HEK293 (cell line): Measurements from ENCODE around the gene TOM1.

Source experiments
- CTCF ChIA-PET: fragments of 350-600 bp; formaldehyde crosslinking; extraction: SDS; loops from one replicate; lab custom pipeline; 2021; ENCODE audit warnings: antibody characterized with exemption; lab: Yijun Ruan, JAX
- POLR2A ChIA-PET: fragments of 300-600 bp; formaldehyde crosslinking; extraction: SDS; loops from one replicate; lab custom pipeline; 2020; ENCODE audit warnings: antibody characterized with exemption, inconsistent platforms; lab: Yijun Ruan, JAX
- H3K27ac ChIP-seq: fragments of 200-500 bp; sonication (Bioruptor generic); 2 replicates; pipeline ENCODE4 v1.5.1; 2014; ENCODE audit warnings: low read depth, low read length, control low read depth, inconsistent platforms; ENCODE audit errors: extremely low read depth
- H3K36me3 ChIP-seq, 2 experiments: fragments of 200-500 bp in 1 of 2; sonication (Bioruptor generic) in 1 of 2; 1 replicate in 1 of 2; 2 replicates in 1 of 2; pipeline ENCODE4 v1.5.1; 2014 to 2017; ENCODE audit warnings: inconsistent platforms in 2 of 2, low read length in 2 of 2; ENCODE audit not compliant: control insufficient read depth in 2 of 2, insufficient read depth in 1 of 2
- H3K4me1 ChIP-seq: fragments of 200-500 bp; sonication (Bioruptor generic); 2 replicates; pipeline ENCODE4 v1.5.1; 2014; ENCODE audit warnings: mild to moderate bottlenecking, low read length, inconsistent platforms; ENCODE audit not compliant: control insufficient read depth, insufficient read depth
- H3K4me3 ChIP-seq: 2 replicates; pipeline ENCODE4 v1.5.1; 2011; ENCODE audit warnings: low read depth, mild to moderate bottlenecking, control low read depth, low read length, moderate library complexity
- H3K9me3 ChIP-seq: fragments of 200-500 bp; sonication (Bioruptor generic); 2 replicates; pipeline ENCODE4 v1.5.1; 2014; ENCODE audit warnings: low read depth, low read length, inconsistent platforms; ENCODE audit not compliant: control insufficient read depth, insufficient read depth
- PRDM10 ChIP-seq: fragments of 450-650 bp; formaldehyde crosslinking; IDR thresholded peaks from 2 replicates; pipeline ENCODE4 v1.5.1; 2016; ENCODE audit warnings: missing biosample characterization, missing genetic modification characterization
- ZNF114 ChIP-seq: fragments of 450-650 bp; formaldehyde crosslinking; IDR thresholded peaks from 2 replicates; pipeline ENCODE4 v1.5.0; 2017; ENCODE audit warnings: missing biosample characterization, missing genetic modification characterization
- ZNF121 ChIP-seq: fragments of 450-650 bp; formaldehyde crosslinking; IDR thresholded peaks from 2 replicates; pipeline ENCODE4 v1.5.1; 2016; ENCODE audit warnings: missing biosample characterization, missing genetic modification characterization
- ZNF133 ChIP-seq: fragments of 450-650 bp; formaldehyde crosslinking; IDR thresholded peaks from 2 replicates; pipeline ENCODE4 v1.5.1; 2016; ENCODE audit warnings: missing biosample characterization, missing genetic modification characterization
- ZNF211 ChIP-seq: fragments of 450-650 bp; formaldehyde crosslinking; IDR thresholded peaks from 2 replicates; pipeline ENCODE4 v1.5.1; 2016; ENCODE audit warnings: low read depth, missing biosample characterization, missing genetic modification characterization
- ZNF37A ChIP-seq: fragments of 450-650 bp; IDR thresholded peaks from 2 replicates; pipeline ENCODE4 v1.5.1; 2018; ENCODE audit warnings: missing biosample characterization, missing genetic modification characterization
- ZSCAN23 ChIP-seq: fragments of 450-650 bp; formaldehyde crosslinking; IDR thresholded peaks from 2 replicates; pipeline ENCODE4 v1.5.1; 2016; ENCODE audit warnings: missing biosample characterization, missing genetic modification characterization
- TF ChIP-seq, protein P1 (sequence below): fragments of 450-650 bp; formaldehyde crosslinking; IDR thresholded peaks from 2 replicates; pipeline ENCODE4 v1.5.1; 2016; ENCODE audit warnings: missing biosample characterization, missing genetic modification characterization
- TF ChIP-seq, protein P2 (sequence below): IDR thresholded peaks from 2 replicates; pipeline ENCODE4 v1.6.1; 2011; ENCODE audit warnings: mild to moderate bottlenecking, low read depth, low read length, borderline replicate concordance
- TF ChIP-seq, protein P3 (sequence below): fragments of 450-650 bp; formaldehyde crosslinking; IDR thresholded peaks from 2 replicates; pipeline ENCODE4 v1.5.1; 2016; ENCODE audit warnings: missing biosample characterization, missing genetic modification characterization
- TF ChIP-seq, protein P4 (sequence below): fragments of 450-650 bp; formaldehyde crosslinking; IDR thresholded peaks from 2 replicates; pipeline ENCODE4 v1.5.1; 2016; ENCODE audit warnings: missing biosample characterization, missing genetic modification characterization

The TOM1 gene

GRCh38 chr22:35311551-35311999, 11.9 kb downstream of the TOM1 start:
- no peak overlapping the region for H3K27ac ChIP-seq
- POLR2A ChIA-PET: interaction anchor here (1.8 kb wide), 1 partner anchor 12 kb away, joined by 7 read pairs; the partner anchor contains the start of gene TOM1
- H3K9me3 ChIP-seq: no peaks in the 10 kb centered on the region
- CTCF ChIA-PET: no interaction called here
- H3K4me3 ChIP-seq: no peak overlapping the region
- 0 out of 2 replicates have a peak, but pooled peaks cover 4% of the 10 kb centered on the region for H3K4me1 ChIP-seq
- TF ChIP-seq ZNF37A (no peak), PRDM10 (tag by site-specific recombination) (no peak), ZNF133 (no peak), ZNF211 (tag by site-specific recombination) (no peak), ZSCAN23 (no peak), ZNF114 (no peak), ZNF121 (tag by site-specific recombination) (no peak)
- TF ChIP-seq, protein P1, sequence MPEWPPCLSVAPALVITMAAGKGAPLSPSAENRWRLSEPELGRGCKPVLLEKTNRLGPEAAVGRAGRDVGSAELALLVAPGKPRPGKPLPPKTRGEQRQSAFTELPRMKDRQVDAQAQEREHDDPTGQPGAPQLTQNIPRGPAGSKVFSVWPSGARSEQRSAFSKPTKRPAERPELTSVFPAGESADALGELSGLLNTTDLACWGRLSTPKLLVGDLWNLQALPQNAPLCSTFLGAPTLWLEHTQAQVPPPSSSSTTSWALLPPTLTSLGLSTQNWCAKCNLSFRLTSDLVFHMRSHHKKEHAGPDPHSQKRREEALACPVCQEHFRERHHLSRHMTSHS (tag by site-specific recombination): no peak
- TF ChIP-seq, protein P2, sequence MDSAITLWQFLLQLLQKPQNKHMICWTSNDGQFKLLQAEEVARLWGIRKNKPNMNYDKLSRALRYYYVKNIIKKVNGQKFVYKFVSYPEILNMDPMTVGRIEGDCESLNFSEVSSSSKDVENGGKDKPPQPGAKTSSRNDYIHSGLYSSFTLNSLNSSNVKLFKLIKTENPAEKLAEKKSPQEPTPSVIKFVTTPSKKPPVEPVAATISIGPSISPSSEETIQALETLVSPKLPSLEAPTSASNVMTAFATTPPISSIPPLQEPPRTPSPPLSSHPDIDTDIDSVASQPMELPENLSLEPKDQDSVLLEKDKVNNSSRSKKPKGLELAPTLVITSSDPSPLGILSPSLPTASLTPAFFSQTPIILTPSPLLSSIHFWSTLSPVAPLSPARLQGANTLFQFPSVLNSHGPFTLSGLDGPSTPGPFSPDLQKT: no peak
- TF ChIP-seq, protein P3, sequence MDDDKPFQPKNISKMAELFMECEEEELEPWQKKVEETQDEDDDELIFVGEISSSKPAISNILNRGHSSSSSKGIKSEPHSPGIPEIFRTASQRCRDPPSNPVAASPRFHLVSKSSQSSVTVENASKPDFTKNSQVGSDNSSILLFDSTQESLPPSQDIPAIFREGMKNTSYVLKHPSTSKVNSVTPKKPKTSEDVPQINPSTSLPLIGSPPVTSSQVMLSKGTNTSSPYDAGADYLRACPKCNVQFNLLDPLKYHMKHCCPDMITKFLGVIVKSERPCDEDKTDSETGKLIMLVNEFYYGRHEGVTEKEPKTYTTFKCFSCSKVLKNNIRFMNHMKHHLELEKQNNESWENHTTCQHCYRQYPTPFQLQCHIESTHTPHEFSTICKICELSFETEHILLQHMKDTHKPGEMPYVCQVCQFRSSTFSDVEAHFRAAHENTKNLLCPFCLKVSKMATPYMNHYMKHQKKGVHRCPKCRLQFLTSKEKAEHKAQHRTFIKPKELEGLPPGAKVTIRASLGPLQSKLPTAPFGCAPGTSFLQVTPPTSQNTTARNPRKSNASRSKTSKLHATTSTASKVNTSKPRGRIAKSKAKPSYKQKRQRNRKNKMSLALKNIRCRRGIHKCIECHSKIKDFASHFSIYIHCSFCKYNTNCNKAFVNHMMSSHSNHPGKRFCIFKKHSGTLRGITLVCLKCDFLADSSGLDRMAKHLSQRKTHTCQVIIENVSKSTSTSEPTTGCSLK (tag by site-specific recombination): no peak
- no peaks in the 10 kb centered on the region for H3K36me3 ChIP-seq

DNA sequence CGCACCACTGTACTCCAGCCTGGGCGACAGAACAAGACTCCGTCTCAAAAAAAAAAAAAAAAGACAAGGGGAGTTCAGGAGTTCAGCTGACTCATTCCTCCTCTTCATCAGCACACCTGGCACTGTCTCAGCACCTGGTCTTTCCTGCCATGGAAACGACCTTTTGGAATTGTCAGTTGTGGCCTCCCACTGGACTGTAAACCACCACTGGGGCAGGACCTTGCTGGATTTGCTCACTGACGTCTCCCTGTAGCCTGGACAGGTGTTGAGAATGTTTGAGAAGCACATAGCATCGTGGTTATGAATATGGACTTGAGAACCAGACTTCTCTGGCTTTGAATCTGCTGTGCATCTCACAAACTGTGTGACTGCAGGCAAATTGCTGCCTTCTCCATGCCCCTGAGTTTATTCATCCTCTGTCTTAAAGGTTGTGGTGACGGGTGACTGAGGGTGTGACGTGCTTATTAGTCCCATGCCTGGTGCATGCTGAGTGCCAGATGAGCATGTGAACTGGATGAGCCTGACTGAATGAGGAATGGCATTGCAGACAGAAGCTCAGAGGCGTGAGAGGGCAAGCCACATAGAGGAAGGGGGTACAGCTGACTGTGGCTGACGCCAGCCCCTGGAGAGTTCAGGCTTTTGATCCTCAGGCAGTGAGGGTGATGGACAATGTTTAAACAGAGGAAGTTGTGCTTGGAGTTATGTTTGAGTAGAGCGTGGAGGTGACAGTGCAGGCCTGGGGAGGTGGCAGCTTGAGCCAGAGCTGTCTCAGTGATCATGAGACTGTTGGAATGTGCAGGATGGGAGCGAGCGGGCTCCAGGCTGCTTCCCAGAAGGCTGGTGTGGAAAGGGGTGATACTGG, 12.7 kb downstream of the TOM1 start:
- H3K4me1 ChIP-seq: 0 out of 2 replicates have a peak, but pooled peaks cover 4% of the 10 kb centered on the region
- TF ChIP-seq, protein P4, sequence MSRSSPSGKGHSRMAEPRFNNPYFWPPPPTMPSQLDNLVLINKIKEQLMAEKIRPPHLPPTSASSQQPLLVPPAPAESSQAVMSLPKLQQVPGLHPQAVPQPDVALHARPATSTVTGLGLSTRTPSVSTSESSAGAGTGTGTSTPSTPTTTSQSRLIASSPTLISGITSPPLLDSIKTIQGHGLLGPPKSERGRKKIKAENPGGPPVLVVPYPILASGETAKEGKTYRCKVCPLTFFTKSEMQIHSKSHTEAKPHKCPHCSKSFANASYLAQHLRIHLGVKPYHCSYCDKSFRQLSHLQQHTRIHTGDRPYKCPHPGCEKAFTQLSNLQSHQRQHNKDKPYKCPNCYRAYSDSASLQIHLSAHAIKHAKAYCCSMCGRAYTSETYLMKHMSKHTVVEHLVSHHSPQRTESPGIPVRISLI (tag by site-specific recombination): no peak
- POLR2A ChIA-PET: interaction anchor here (1.5 kb wide), 1 partner anchor 13 kb away, joined by 8 read pairs; the partner anchor contains the start of gene TOM1
- no peak overlapping the region for H3K4me3 ChIP-seq
- H3K9me3 ChIP-seq: no peaks in the 10 kb centered on the region
- H3K27ac ChIP-seq: no peak overlapping the region
- H3K36me3 ChIP-seq: peaks cover 0 to 1% of the 10 kb centered on the region in 2 experiments; a peak in 1 of 3 replicates
- CTCF ChIA-PET: no interaction called here
